Tibial nerve (tissue), 4 donors: Measurements from ENCODE around the gene TM4SF4. TPM values are rescaled to one million over a fixed set of nuclear protein-coding genes. Genes with fewer than 3 reads are reported as not detected.

ENCODE experiments used
- DNase-seq, 2 donors: peaks; one replicate each; pipeline ENCODE4 v3.0.0-alpha.2; 2019; ENCODE audit warnings: low spot score in 2 of 2
- H3K27ac ChIP-seq, 4 donors: fragments of 200-600 bp; sonication (generic) in 3 of 4; one replicate each; pipeline ENCODE4 v1.5.1; 2017 to 2019; ENCODE audit warnings: mild to moderate bottlenecking in 1 of 4
- H3K27me3 ChIP-seq, 2 donors: fragments of 200-600 bp; sonication (generic) in 1 of 2; one replicate each; pipeline versions ENCODE4 v1.5.1 to v1.6.0; 2017 to 2019
- H3K36me3 ChIP-seq, 3 donors: fragments of 200-600 bp; sonication (generic); one replicate each; pipeline ENCODE4 v1.5.1; 2018 to 2019
- H3K4me1 ChIP-seq, 4 donors: fragments of 200-600 bp; sonication (generic) in 3 of 4; one replicate each; pipeline ENCODE4 v1.5.1; 2017 to 2019
- H3K4me3 ChIP-seq, 4 donors: fragments of 200-600 bp; sonication (generic) in 3 of 4; one replicate each; pipeline ENCODE4 v1.5.1; 2017 to 2019; ENCODE audit warnings: mild to moderate bottlenecking in 1 of 4, moderate library complexity in 1 of 4
- H3K9me3 ChIP-seq, 4 donors: fragments of 200-600 bp; sonication (generic) in 3 of 4; one replicate each; pipeline ENCODE4 v1.5.1; 2017 to 2019
- EP300 ChIP-seq, 2 donors: sonication (generic); formaldehyde crosslinking; IDR thresholded peaks; one replicate each; pipeline ENCODE4 v1.6.1; 2017; ENCODE audit warnings: antibody characterized with exemption in 2 of 2, mild to moderate bottlenecking in 1 of 2
- POLR2A ChIP-seq, 2 donors: fragments of 450-650 bp; IDR thresholded peaks; one replicate each; pipeline ENCODE4 v1.6.1; 2017; ENCODE audit warnings: antibody characterized with exemption in 2 of 2, mild to moderate bottlenecking in 2 of 2, moderate library complexity in 2 of 2
- WGBS, 2 donors: methylation state at CpG; one replicate each; pipeline ENCODE4 v1.1.5; 2018; 5-methylcytosine and 5-hydroxymethylcytosine counted together
- total RNA-seq, 4 donors: library from RNA; depleted of rRNA; stranded (reverse); fragments of >200 nt; gene quantifications; one replicate each; pipeline ENCODE4 v1.1.0, GENCODE V29; 2016
- TF ChIP-seq, protein P1 (sequence below), 5 experiments: fragments of 200-600 bp in 3 of 5; fragments of 450-650 bp in 2 of 5; sonication (generic) in 3 of 5; IDR thresholded peaks; one replicate each; pipeline ENCODE4 v1.5.1; 2016 to 2019; ENCODE audit warnings: antibody characterized with exemption in 5 of 5, mild to moderate bottlenecking in 3 of 5, moderate library complexity in 2 of 5

TM4SF4 gene
- total RNA-seq, 4 donors from 2014 or later = not detected

DNA sequence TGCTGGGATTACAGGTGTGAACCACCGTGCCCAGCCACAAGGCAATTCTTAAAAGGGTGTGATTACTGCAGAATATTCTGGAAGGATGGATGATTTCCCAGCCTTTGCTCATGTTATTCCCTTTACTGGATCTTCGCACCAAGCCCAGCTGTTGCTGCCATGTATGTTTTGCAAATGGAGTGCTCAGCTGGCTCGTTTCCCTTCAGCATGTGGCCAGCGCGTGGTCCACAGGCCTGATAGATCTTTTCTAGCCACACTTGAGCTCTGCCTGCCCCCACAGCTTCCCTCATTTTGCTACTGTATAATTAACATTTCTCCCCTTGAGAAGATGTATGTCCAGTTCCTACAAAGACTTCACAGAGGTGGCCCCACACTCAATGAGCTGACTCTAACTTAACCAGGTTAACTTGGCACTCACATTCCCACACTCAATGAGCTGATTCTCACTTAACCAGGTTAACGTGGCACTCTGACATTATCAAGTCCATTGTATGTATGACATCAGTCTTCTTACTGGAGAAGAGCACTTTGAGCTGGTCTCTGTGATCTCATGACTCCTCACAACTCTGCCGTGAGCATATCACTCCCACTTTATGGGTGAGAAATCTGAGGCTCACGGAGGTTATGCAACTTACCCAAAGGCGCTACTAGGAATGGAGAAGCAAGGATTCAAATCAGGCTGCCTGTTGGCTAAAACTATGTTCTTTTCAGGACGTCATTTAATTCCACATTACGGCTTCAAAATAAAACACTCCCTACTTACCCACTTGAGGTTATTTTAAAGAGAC is 49.2 kb downstream of the TM4SF4 start:
- Histone ChIP-seq H3K9me3 (no peaks in the 10 kb centered on the region), H3K4me3 (no peak overlapping the region), H3K27ac (no peak overlapping the region), H3K36me3 (peaks cover 0 to 41% (median 0%) of the 10 kb centered on the region in 3 donors), H3K4me1 (peaks cover 0 to 32% (median 12%) of the 10 kb centered on the region in 4 donors), H3K27me3 (no peaks in the 10 kb centered on the region)
- 84 to 86% methylated on average over 11 of the region's 11 CpGs for WGBS, 2 donors
- no peak for DNase-seq
- no peak for TF ChIP-seq EP300 (IDR thresholded peaks at IDR 0.05)
- no peak for TF ChIP-seq POLR2A (IDR thresholded peaks at IDR 0.05)
- TF ChIP-seq, protein P1, sequence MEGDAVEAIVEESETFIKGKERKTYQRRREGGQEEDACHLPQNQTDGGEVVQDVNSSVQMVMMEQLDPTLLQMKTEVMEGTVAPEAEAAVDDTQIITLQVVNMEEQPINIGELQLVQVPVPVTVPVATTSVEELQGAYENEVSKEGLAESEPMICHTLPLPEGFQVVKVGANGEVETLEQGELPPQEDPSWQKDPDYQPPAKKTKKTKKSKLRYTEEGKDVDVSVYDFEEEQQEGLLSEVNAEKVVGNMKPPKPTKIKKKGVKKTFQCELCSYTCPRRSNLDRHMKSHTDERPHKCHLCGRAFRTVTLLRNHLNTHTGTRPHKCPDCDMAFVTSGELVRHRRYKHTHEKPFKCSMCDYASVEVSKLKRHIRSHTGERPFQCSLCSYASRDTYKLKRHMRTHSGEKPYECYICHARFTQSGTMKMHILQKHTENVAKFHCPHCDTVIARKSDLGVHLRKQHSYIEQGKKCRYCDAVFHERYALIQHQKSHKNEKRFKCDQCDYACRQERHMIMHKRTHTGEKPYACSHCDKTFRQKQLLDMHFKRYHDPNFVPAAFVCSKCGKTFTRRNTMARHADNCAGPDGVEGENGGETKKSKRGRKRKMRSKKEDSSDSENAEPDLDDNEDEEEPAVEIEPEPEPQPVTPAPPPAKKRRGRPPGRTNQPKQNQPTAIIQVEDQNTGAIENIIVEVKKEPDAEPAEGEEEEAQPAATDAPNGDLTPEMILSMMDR (IDR thresholded peaks at IDR 0.05) = no peak

DNA sequence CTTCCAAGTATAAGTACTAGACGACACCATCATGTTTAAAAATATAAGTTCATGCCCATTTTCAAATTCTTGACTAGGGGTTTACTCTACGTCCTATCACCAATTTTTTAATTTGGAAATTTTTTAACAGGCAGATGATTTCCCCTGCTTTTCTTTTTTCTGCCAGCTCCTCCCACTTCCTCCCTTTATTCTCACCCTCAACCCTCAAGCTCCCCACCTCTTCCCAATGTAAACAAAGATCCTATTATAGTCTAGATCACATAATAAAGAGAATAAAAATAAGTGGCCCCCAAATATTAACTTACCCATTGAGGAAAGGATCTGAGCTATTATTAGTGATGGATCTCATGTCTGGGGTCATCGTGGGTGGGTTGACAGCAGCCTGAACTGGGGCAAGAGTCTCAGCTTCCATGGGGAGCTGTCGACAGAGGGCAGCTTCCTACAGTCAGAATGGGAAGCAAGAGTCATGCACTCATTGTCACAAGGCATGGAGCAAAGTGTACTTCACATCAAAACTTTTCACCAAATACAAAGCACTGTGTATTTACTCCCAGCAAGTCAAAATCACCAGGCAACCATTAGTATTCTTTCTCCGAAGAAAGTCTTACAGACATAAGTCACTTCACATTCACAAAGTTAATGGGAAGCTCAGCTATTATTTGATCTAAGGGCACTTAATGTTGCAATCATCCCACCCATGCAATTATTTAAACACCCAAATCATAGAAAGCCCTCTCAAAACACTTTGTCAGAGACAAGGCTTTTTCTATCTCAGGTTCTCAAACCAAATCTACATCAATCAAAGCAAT is 53.2 kb downstream of the TM4SF4 start:
- Histone ChIP-seq H3K27ac (peak overlapping the region; percentile 41 to 93 (median 60)), H3K4me3 (no peak overlapping the region), H3K4me1 (peaks cover 0 to 65% (median 24%) of the 10 kb centered on the region in 4 donors), H3K9me3 (no peaks in the 10 kb centered on the region), H3K36me3 (peaks cover 0 to 27% (median 0%) of the 10 kb centered on the region in 3 donors), H3K27me3 (no peaks in the 10 kb centered on the region)
- 39 to 41% methylated on average over 5 of the region's 5 CpGs for WGBS, 2 donors
- no peak for TF ChIP-seq POLR2A (IDR thresholded peaks at IDR 0.05)
- TF ChIP-seq EP300 (IDR thresholded peaks at IDR 0.05) = peak in 1 of 2 donors; percentile 52
- TF ChIP-seq, protein P1 (IDR thresholded peaks at IDR 0.05) = peak in 4 of 5 experiments; percentile 35 to 50 (median 40)
- DNase-seq = no peak

DNA sequence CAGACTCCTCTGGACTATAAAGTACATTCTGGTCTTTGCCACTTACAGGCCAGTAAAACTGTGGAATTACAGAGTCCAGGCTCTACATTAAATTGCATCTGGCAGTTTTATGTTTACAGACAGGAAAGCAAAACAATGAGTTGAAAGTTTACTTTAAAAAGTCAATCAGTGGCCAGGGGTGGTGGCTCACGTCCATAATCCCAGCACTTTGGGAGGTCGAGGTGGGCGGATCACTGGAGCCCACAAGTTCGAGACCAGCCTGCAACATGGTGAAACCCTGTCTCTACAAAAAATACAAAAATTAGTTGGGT is 53.8 kb downstream of the TM4SF4 start:
- Histone ChIP-seq H3K9me3 (no peaks in the 10 kb centered on the region), H3K27me3 (no peaks in the 10 kb centered on the region), H3K36me3 (peaks cover 0 to 24% (median 0%) of the 10 kb centered on the region in 3 donors), H3K4me3 (no peak overlapping the region), H3K27ac (peak overlapping the region; percentile 41 to 93 (median 60)), H3K4me1 (peaks cover 0 to 71% (median 29%) of the 10 kb centered on the region in 4 donors)
- TF ChIP-seq, protein P1 (IDR thresholded peaks at IDR 0.05) = no peak
- TF ChIP-seq POLR2A (IDR thresholded peaks at IDR 0.05) (no peak), EP300 (IDR thresholded peaks at IDR 0.05) (no peak)
- 35 to 38% methylated on average over 4 of the region's 4 CpGs for WGBS, 2 donors
- DNase-seq = no peak

DNA sequence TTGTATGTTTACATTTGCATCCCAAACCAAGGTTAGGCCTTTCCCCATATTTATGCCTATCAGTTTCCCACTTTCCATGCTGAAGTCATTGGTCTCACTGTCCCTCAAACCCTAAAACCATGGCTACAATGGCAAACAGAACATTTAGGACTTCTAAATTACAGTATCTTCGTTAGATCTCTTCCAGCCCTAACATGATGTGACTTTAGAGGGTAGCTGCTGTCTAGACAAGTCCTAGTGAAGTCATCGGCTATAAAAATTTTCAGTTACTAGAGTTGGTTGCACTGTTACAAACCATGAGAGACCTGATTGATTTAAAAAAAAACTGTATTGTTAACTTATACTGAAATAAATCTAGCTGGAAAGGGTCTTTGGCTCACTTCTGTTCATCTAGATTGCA is 54.6 kb downstream of the TM4SF4 start:
- DNase-seq = no peak
- H3K36me3 ChIP-seq = peaks cover 0 to 16% (median 0%) of the 10 kb centered on the region in 3 donors
- peaks cover 0 to 79% (median 33%) of the 10 kb centered on the region in 4 donors for H3K4me1 ChIP-seq
- TF ChIP-seq, protein P1 (IDR thresholded peaks at IDR 0.05) = no peak
- TF ChIP-seq POLR2A (IDR thresholded peaks at IDR 0.05) = no peak
- TF ChIP-seq EP300 (IDR thresholded peaks at IDR 0.05) = no peak
- H3K4me3 ChIP-seq = no peak overlapping the region
- peak overlapping the region in 2 of 4 donors; percentile 77 to 93 for H3K27ac ChIP-seq
- H3K9me3 ChIP-seq = no peaks in the 10 kb centered on the region
- 79 to 86% methylated on average over 2 of the region's 2 CpGs for WGBS, 2 donors
- H3K27me3 ChIP-seq = no peaks in the 10 kb centered on the region
